Measurements from ENCODE around the gene KATNB1. TPM values are rescaled to one million over a fixed set of nuclear protein-coding genes. Genes with fewer than 3 reads are reported as not detected.

Gene KATNB1
- total and polyA plus RNA-seq, 2 donors (not counting 1 experiment from before 2014, with no cell fraction given), result 6.7 to 15.2 TPM

DNA sequence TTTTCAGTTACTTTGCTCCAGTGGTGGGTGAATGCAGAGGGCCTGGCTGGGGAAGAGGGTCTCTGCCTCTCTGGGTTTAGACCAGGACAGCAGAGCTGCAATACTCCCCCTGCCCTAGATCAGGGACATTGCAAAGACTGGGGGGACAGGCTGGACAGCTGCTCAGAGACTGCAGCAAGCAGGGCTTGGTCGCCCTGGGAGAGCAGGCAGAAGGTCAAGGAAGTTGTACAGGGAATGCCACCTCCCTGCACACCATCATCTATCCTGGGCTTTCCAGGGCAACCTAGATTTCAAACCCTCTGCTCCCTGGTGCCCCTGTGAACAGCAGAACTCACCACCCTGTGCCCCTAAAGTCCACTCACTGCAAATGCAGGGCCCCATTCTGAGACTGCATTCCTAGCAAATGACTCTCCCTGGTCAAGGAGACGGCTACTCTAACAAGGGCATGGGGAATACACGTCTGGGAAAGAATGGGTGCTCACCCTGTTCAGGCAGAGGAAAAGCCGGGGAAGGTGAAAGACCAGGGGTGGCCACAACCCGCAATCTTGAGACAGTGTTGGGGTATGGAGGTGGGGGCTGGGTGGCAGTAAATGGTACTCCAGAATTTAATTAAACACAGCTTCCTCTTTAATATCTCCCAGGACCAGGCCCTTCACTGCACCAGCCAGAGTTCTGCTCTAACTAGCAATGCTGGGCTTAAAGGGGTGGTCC is 65.7 kb downstream of the KATNB1 start:
- H3K27me3 ChIP-seq (ENCODE audit: control insufficient read depth, insufficient read depth, low read length), result no peaks in the 10 kb centered on the region

DNA sequence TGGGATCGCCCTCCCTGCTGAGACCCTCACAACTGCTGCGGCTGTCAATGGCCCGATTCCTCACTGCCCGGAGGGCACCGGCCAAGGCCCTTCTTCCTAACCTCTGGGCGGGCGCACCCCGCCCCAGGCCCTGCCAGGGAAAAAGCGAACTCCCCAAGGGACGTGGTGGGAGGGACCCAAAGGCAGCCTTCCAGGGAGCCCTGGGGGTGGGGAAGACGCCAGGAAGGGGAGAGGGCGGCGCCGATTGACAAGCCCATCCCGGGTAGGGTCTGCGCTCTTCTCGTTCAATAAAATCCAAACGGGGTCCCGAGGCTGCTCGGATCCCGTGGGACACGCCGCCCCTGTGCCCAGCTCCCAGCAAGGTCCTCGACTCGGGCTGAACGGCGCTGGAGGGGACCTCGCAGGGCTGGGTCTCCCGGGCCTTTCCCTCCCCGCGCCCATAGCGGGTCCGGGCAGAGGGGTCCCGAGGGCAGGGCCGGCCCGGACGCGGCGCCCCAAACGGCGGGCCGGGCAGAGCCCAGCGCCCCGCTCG is 66.3 kb downstream of the KATNB1 start:
- no peaks in the 10 kb centered on the region for H3K27me3 ChIP-seq (ENCODE audit: control insufficient read depth, insufficient read depth, low read length)
- H4K20me1 ChIP-seq (ENCODE audit: control insufficient read depth, extremely low read depth, insufficient read depth, low read length), result no peaks in the 10 kb centered on the region
- DNase-seq (ENCODE audit: low read depth in 2 of 2), result no peak
- H3K79me2 ChIP-seq (ENCODE audit: control insufficient read depth, insufficient read depth, low read length), result peaks cover 33% of the 10 kb centered on the region
- H3K36me3 ChIP-seq (ENCODE audit: control insufficient read depth, insufficient read depth, low read length), result peaks cover 16% of the 10 kb centered on the region
- peak overlapping the region; percentile 92 for H3K27ac ChIP-seq (ENCODE audit: insufficient read depth, low read length)
- peak overlapping the region; percentile 86 for H3K9ac ChIP-seq (ENCODE audit: insufficient read depth, low read length)
- no peaks in the 10 kb centered on the region for H3K9me3 ChIP-seq (ENCODE audit: control insufficient read depth, insufficient read depth, low read depth, low read length)
- peak overlapping the region; percentile 96 for H3K4me2 ChIP-seq (ENCODE audit: extremely low read depth, insufficient read depth, low read length)
- peak overlapping the region; percentile 45 for H2AFZ ChIP-seq (ENCODE audit: low read length)
- TF ChIP-seq, protein P1, sequence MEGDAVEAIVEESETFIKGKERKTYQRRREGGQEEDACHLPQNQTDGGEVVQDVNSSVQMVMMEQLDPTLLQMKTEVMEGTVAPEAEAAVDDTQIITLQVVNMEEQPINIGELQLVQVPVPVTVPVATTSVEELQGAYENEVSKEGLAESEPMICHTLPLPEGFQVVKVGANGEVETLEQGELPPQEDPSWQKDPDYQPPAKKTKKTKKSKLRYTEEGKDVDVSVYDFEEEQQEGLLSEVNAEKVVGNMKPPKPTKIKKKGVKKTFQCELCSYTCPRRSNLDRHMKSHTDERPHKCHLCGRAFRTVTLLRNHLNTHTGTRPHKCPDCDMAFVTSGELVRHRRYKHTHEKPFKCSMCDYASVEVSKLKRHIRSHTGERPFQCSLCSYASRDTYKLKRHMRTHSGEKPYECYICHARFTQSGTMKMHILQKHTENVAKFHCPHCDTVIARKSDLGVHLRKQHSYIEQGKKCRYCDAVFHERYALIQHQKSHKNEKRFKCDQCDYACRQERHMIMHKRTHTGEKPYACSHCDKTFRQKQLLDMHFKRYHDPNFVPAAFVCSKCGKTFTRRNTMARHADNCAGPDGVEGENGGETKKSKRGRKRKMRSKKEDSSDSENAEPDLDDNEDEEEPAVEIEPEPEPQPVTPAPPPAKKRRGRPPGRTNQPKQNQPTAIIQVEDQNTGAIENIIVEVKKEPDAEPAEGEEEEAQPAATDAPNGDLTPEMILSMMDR (conservative IDR thresholded peaks at IDR 0.05 in 1 of 2, IDR thresholded peaks at IDR 0.05 in 1 of 2; ENCODE audit: low read depth in 1 of 2, low read length in 2 of 2), result no peak
- no peak for TF ChIP-seq EZH2 (IDR thresholded peaks at IDR 0.05; ENCODE audit: low read length, missing control alignments)
- H3K4me3 ChIP-seq (replicated peaks in 1 of 4; ENCODE audit: control extremely low read depth in 1 of 4, insufficient read depth in 1 of 4, low read depth in 3 of 4, low read length in 4 of 4), result peak overlapping the region; percentile 59 to 79 (median 76)
- peaks cover 21% of the 10 kb centered on the region for H3K4me1 ChIP-seq (ENCODE audit: control insufficient read depth, extremely low read depth, insufficient read depth, low read length)

More for the DNA sequence above, 65.7 kb downstream of the KATNB1 start:
- Histone ChIP-seq H3K36me3 (ENCODE audit: control insufficient read depth, insufficient read depth, low read length) (peaks cover 16% of the 10 kb centered on the region), H3K27ac (ENCODE audit: insufficient read depth, low read length) (peak overlapping the region; percentile 92), H3K9ac (ENCODE audit: insufficient read depth, low read length) (peak overlapping the region; percentile 86), H4K20me1 (ENCODE audit: control insufficient read depth, extremely low read depth, insufficient read depth, low read length) (no peaks in the 10 kb centered on the region), H2AFZ (ENCODE audit: low read length) (peak overlapping the region; percentile 45), H3K4me3 (replicated peaks in 1 of 4; ENCODE audit: control extremely low read depth in 1 of 4, insufficient read depth in 1 of 4, low read depth in 3 of 4, low read length in 4 of 4) (peak overlapping the region; percentile 59 to 79 (median 76)), H3K4me2 (ENCODE audit: extremely low read depth, insufficient read depth, low read length) (peak overlapping the region; percentile 96), H3K9me3 (ENCODE audit: control insufficient read depth, insufficient read depth, low read depth, low read length) (no peaks in the 10 kb centered on the region), H3K4me1 (ENCODE audit: control insufficient read depth, extremely low read depth, insufficient read depth, low read length) (peaks cover 21% of the 10 kb centered on the region), H3K79me2 (ENCODE audit: control insufficient read depth, insufficient read depth, low read length) (peaks cover 33% of the 10 kb centered on the region)
- TF ChIP-seq EZH2 (IDR thresholded peaks at IDR 0.05; ENCODE audit: low read length, missing control alignments), result no peak
- TF ChIP-seq, protein P1 (conservative IDR thresholded peaks at IDR 0.05 in 1 of 2, IDR thresholded peaks at IDR 0.05 in 1 of 2; ENCODE audit: low read depth in 1 of 2, low read length in 2 of 2), result no peak
- peak; percentile 61 to 83 for DNase-seq (ENCODE audit: low read depth in 2 of 2)

DNA sequence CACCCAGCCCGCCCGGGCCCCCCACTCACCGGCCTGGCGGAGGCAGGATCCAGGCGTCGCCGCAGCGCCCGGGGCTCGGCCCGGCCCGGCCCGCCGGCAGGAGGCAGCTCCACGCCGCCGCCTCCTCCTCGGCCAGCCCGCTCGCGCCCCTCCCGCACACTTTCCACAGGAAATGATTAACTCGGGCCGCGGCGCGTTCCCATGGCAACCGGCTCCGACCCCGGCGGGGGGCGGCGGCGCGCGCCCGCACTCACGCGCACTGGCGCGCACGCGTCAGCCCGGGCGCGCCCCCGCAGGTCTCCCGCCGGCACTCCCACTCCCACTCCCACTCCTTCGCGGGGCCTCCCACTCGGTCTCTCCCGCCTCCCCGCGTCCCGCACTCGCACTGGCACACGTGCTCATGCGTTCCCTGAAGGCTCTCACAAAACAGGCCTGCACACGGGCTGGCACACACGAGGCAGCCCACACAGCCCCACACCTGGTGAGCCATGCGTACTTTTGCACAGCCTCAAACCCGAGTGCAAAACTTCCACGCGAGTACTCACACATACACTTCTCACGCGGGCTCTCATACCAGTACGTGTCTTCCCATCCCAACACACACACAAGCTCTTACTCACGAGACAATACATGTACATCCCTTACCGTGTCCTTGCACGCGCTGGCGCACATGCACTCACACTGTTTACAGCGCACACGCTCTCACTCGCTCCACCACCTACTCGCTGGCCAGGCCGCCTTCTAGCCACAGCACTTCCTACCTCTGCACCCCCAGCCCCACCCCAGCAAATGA is 67.0 kb downstream of the KATNB1 start, which contains the start of gene KIFC3:
Gene KIFC3, minus strand, starts transcription at position 151 of the 793 bp plus-strand sequence. CDS start 4,248 bp downstream, outside the sequence.
- no peaks in the 10 kb centered on the region for H3K9me3 ChIP-seq (ENCODE audit: control insufficient read depth, insufficient read depth, low read depth, low read length)
- H2AFZ ChIP-seq (ENCODE audit: low read length), result peak within 1 kb of the TSS; percentile 45
- DNase-seq (ENCODE audit: low read depth in 2 of 2), result peak; percentile 59 to 78
- peaks cover 31% of the 10 kb centered on the region for H3K79me2 ChIP-seq (ENCODE audit: control insufficient read depth, insufficient read depth, low read length)
- H3K4me2 ChIP-seq (ENCODE audit: extremely low read depth, insufficient read depth, low read length), result peak within 1 kb of the TSS; percentile 96
- H3K27me3 ChIP-seq (ENCODE audit: control insufficient read depth, insufficient read depth, low read length), result no peaks in the 10 kb centered on the region
- peak within 1 kb of the TSS; percentile 92 for H3K27ac ChIP-seq (ENCODE audit: insufficient read depth, low read length)
- peak within 1 kb of the TSS; percentile 59 to 79 (median 76) for H3K4me3 ChIP-seq (replicated peaks in 1 of 4; ENCODE audit: control extremely low read depth in 1 of 4, insufficient read depth in 1 of 4, low read depth in 3 of 4, low read length in 4 of 4)
- H3K9ac ChIP-seq (ENCODE audit: insufficient read depth, low read length), result peak within 1 kb of the TSS; percentile 86
- peaks cover 10% of the 10 kb centered on the region for H3K36me3 ChIP-seq (ENCODE audit: control insufficient read depth, insufficient read depth, low read length)
- peaks cover 21% of the 10 kb centered on the region for H3K4me1 ChIP-seq (ENCODE audit: control insufficient read depth, extremely low read depth, insufficient read depth, low read length)
- no peak for TF ChIP-seq EZH2 (IDR thresholded peaks at IDR 0.05; ENCODE audit: low read length, missing control alignments)
- TF ChIP-seq, protein P1 (conservative IDR thresholded peaks at IDR 0.05 in 1 of 2, IDR thresholded peaks at IDR 0.05 in 1 of 2; ENCODE audit: low read depth in 1 of 2, low read length in 2 of 2), result no peak
- H4K20me1 ChIP-seq (ENCODE audit: control insufficient read depth, extremely low read depth, insufficient read depth, low read length), result no peaks in the 10 kb centered on the region
